HS-27A (cell line): Measurements from ENCODE around the gene TNFRSF21.

ENCODE experiments used
- DNase-seq: peaks from one replicate; pipeline ENCODE4 v3.0.0-alpha.2; 2012; ENCODE audit warnings: low read depth, missing footprints

Gene TNFRSF21

DNA sequence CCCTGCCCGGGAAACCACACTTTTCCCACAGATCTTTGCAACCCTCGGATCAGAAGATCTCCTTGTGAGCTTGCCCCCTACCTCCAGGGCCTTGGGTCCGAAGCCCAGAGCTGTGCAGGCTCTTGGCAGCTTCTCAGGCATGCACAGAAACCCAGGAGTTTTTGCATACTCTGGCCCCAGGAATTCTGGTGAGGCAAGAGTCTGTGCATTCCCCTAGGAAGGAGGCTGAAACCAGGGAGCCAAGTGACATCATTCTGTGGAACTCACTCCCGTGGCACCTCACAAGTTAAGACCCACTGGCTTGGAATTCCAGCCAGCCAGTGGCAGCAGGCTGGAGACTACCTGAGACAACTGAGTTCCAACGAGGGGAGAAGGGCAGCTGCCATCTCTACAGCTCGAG, 100.1 kb downstream of the TNFRSF21 start:
- no peak for DNase-seq

DNA sequence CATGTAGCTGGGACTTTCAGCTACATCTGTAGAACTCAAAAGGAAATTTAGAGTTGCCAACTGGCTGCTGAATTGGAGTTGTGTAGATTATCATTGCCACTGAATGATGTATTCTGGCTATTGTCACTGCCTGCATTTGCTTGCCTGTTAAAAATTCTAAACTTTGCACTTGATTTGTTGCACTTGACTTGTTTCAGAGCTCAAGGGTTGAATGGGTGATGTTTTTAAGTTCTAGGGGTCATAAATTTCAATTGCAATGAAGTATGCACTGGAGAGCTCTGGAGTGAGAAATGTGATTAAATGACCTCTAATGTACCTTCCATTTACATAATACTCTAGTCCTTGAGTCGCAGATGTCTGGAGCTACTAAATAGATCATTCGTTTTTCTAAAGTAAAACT, 102.4 kb downstream of the TNFRSF21 start:
- DNase-seq, result no peak

DNA sequence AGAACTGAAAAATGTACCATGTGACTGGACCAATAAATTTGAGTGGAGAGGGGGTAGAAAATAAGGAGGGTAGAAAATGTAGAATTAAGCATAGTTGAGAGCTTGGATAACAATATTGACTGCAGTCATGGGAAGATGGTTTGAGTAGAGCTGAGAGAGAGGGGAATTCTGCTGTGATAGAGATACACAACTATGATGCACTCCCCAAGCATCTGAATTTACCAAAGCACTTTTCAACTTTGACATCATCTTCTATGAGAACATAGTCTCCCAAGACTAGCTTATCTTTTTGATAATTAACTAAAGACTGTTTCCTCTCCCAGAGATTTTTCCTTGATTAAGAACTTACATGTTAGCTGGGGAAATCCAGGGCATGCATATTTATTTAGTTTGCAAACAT, 103.1 kb downstream of the TNFRSF21 start:
- no peak for DNase-seq

DNA sequence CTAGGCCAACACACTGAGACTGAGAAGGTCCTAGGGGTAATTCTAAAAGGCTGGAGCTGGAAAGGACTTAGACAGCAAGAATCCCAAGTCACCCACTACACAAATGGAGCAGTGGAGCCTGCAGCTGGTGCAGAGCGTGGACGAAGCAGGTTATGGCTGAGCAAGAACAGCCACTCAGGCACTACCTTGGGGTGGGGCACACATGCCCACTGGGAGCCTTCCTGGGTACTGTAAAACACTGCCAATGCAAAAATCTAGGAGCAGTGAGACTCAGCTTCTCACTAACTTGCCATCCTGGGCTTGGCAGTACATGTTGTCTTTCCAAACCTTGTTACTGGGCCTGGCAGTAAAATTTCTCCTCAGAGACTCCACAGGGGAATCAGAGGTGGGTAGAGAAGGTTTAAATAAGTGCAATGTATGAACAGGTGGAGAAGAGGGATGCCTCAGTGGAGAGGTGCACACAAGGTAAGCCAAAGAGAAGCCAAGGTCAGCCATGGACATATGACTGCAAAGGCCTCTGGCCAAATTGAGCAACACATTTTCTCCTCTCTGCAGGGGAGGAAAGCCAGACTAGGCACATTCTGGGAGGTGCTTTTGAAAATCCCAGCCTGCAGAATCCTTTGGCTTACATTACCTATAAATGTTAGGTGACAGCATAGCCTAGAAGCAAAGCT, 105.6 kb downstream of the TNFRSF21 start:
- no peak for DNase-seq

DNA sequence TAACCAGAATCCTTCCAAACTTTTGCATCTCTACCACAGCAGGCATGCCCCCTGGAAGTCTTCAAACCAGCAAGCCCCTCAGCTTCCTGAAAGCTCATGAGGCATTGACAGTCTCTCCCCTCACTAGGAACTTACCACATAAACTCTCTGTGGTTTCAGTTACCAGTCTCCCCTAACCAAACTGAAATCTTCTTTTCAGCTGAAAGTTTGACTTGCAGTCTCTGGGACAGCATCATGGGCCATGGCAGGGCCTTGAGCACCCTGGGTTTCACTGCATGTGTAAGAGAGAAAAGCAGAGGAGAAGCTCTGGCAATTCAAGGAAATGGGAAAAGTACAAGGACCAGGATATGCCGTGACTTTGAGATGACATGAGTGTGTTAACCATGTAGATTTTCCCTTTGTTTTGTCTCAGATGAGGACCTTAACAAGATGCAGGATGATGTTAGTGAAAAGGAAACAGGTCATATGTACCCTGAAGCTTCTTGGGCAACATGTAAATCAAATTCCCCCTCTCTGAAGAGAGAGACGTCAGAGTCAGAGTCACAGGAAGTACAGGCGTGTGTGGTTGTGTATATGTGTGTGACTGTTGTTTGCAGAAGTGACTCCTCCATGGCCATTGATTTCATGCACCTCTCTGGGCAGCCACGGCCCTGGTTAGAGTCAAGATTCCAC, 106.3 kb downstream of the TNFRSF21 start:
- DNase-seq, result no peak

DNA sequence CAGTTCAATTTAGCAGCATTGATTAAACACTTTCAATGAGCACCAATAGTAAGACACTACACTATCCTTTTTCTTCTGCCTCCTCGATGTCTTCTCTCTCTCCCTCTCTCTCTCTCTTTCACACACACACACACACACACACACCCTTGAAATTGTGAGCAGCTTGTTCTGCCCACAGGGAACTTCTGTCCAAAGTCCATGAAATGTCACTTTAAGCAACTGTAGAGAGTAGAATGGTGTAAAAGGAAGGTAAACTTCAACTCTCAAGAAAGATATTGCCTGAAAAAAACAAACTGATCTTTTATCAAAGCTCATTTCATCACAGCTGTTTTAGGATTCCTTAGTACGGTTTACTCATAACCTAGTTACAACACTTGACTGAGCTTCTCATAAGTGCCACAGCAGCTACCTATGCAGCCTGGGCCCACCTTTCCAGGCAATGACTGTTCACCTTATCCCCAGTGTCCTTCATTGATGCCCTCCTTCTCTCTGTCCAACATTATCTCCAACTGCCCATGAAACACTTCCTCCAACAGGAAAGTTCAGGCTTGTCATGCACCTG, 107.0 kb downstream of the TNFRSF21 start:
- DNase-seq, result no peak

DNA sequence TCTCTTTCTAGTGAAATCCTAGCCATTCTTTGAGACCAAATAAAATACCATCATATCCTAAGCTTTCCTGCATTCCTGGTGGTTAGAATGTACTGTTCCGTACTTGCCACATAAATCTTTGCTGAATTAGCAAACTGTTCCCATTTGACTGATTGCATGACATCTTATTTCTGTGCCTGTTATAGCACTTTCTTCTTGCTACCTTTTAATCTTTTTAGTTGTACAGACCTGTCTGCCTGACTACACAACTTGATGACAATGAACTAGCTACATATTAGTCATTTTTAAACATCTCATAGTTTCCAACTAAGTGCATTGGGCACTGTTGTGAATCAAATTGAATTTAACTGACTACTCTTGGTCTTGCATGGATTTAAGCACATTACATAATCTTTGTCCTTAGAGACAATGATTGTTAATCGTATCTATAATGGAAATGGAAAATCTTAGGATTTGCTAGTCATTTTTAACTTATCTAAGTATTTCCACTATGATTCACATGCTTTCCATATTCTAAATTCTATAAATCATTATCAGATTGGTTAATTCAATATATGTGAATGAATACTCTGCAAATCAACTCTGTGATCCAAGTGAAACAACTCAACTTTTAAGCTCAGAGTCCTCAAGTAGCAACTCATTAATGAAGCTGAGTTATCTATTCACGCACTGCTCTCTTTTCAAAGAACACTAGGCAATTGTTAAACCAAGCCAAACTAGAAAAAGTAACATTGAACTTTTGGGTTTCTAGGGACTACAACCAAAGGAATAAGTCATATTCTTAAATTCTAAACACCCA, 109.0 kb downstream of the TNFRSF21 start:
- no peak for DNase-seq

DNA sequence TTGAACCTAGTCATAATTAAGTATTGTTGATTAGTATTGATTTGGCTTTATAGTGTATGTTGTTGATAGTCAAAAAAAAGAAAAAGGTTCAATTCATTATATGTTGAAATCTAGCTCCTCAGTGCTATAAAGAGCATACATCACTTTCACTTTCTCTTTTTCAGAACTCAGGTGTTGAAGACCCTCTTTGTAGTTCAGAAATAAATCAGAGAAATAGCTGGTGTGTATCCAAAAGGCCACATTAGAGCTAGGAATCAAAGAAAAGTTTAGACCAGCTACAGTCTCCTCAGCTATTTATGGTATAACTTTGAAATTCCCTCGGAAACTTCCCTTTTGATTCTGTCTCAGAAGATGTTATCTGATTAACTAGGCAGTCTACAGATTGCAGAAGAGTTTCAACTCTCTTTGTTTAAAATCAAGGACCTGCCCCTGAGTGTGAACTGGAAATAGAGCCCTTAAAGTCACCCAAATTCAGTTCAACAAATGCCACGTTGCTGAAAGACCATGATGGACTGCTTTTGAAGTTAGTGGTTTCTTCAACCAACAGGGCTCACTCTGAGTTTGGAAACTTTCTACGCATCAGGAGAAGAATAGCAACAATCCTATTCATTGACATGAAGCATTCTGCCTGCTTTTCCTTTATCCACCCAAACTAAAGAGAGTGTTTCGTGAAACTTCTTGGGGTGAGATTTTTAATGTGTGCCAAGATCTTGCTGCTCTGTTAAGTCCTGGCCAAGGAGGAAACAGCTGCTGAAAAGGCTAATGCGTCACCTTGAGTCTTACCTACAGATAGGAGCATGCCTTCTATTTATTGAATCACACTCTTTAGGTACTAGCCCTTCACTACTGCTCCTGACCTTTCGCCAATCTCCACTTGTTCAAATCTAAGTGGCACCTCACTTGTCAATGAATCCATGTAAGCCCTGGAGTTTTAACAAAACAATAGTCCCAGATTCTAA, 111.7 kb downstream of the TNFRSF21 start:
- DNase-seq, result no peak

DNA sequence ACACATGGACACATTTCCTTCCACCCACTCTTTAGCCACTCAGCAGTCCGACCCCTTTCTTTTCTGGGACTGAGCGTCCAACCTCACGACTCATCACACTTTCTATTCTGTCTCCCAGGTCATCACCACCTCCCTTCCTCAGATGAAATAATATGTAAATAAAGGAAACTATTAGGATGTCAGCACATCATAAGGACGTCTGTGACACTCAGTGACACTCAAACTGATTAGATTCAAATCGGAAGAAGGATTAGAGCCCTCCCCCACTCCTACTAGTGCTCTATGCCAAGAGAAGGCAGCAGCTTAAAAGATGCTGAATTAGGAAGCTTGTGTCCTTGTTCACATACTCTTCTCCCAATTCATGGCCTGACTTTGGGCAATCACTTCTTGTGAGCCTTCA, 113.6 kb downstream of the TNFRSF21 start:
- no peak for DNase-seq

DNA sequence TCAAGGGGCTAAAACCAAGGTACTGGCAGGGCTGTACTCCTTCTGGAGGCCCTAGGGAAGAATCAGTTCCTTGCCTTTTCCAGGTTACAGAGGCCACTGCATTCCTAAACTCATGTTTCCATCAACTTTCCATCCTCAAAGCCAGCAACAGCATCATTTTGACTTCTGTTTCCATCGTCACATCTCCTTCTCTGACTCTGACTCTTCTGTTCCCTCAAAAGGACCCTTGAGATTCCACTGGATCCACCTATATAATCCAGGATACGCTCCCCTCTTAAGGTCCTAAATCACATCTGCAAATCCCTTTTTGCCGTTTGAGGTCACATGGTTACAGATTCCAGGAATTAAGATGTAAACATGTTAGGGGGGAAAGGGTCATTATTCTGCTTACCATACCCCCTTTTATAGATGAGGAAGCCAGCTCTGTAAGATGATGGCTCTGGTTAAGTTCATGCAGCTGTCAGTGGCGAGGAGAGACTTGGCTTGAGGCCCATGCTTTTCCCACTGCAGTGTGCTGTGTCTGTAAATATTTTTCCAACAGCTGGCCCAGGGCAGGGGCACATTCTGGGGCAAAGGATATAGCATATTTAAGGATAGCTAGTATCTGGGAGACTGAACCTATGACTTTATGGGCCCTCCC, 114.6 kb downstream of the TNFRSF21 start:
- DNase-seq, result no peak

DNA sequence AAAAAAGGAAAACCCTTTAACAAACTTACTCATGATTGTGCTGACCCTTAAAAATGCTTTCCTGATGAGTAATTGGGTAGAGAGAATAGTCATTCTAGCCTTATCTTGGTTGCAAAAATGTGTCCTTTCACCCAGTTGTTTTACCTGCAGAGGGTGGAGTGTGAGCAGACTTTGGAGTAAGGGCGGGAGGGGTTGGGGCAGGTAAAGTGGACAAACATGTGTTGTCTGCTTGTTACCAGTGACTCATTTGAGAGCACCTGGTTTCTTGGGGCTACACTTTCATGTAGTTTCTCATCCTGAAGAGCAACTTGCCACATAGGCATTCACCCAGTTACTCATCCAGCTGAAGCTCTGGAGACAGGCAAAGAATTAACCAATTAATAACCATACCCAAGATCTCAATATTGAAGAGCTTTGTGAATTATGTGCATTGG, 121.1 kb downstream of the TNFRSF21 start:
- no peak for DNase-seq

DNA sequence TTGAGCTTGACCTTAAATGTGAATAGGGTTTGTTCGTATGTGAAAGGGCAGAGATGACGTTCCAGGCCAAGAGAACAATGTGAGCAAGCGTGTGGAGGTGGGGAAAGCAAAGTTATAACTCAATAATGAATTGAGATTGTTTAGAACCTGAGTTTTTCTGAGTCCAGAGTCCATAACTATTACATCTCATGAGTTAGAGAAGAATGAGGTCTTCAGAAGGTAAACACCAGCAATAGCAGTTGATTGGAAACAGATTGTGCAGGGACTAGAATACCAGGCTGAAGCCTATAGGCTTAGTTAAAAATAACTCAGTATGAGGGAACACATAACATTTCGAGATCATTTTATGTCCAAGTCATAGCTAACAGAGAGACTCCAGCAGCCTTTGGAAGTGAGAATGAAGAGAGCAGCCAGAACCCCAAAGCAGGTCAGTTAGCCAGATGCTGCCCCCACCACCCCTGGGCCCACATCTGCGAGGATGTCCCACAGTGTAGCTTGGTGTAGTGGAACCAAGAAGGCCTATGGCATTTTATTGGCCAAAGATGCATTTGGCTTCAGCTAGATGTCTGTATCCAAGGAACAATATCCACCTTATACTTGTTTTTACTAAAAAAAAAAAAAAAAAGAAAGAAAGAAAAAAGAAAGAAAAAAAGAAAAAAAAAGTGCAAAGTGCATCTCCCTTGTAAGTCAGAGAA, 121.7 kb downstream of the TNFRSF21 start:
- no peak for DNase-seq

DNA sequence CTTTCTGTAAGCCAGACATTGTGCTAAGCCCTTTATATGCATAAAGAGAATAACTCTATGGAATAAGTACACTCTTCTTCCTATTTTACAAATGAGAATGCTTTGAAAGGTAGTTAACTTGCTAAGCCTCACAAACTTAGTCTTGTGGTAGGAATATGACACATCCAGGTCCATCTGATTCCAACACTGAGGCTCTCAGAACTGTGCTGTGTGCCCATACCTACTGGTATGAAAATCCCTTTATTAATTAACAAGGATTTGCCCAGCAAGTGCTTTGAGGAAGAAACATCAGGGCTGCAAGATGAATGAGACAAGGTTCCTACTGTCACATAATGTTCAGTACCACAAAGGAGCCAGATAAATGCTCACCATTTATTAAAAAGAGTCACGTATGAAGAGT, 122.6 kb downstream of the TNFRSF21 start:
- DNase-seq, result no peak

DNA sequence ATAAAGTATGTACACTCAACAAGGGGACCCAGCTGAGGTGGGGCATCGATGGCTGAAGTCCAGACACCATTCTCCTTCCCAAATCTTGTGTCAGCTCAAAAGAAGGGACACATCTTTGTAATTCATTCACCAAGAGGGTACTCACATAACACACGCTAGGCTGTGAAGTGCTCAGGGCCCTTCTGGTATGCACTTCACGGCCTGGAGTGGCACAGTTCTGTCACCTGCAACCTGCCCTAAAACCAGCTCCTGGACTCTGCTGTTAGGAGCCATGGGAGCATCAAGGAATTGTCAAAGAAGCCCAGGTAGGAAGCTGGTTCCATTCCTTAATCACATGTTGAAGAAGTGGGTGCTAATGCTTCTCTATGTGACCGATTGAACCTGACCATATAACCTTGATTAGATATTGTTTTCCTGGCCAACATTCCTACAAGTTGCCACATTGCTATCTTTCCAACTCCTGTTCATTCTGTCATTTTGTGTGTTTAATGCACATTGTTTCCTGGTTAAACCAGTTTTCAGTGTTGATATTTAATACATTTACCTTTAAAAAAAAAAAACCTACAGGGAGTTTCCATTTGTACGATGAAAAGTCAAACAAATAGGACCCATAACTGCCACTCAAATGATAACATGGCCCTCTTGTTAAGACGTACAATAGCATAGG, 127.3 kb downstream of the TNFRSF21 start:
- DNase-seq, result no peak

DNA sequence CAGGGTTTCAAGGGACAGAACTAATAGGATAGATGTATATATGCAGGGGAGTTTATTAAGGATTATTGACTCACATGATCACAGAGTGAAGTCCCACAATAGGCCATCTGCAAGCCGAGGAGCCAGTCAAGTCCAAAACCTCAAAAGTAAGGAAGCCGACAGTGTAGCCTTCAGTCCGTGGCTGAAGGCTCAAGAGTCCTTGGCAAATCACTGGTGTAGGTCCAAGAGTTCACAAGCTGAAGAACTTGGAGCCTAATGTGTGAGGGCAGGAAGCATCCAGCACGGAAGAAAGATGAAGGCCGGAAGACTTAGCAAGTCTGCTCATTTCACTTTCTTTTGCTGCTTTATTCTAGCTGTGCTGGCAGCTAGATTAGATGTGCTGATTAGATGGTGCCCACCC, 128.0 kb downstream of the TNFRSF21 start:
- no peak for DNase-seq
